HCT116 (cell line): ENCODE results near the gene STK39.

ENCODE experiments used
- EGR1 ChIP-seq: IDR thresholded peaks from 2 replicates; pipeline ENCODE4 v1.6.1; 2012; ENCODE audit warnings: low read depth
- ELF1 ChIP-seq: IDR thresholded peaks from 2 replicates; pipeline ENCODE4 v1.6.1; 2012; ENCODE audit warnings: low read depth, borderline replicate concordance
- EZH2 ChIP-seq: fragments of 200-600 bp; sonication (generic); IDR thresholded peaks from 2 replicates; pipeline ENCODE4 v1.6.1; 2017; ENCODE audit warnings: antibody characterized with exemption, mixed run types
- POLR2A ChIP-seq: IDR thresholded peaks from 2 replicates; pipeline ENCODE4 v1.7.0; 2011; ENCODE audit warnings: borderline replicate concordance; ENCODE audit not compliant: insufficient read depth, insufficient read length; ENCODE audit errors: extremely low read depth
- POLR2AphosphoS5 ChIP-seq: IDR thresholded peaks from 2 replicates; pipeline ENCODE4 v1.6.1; 2011; ENCODE audit warnings: mild to moderate bottlenecking, low read depth, low read length, moderate library complexity
- RAD21 ChIP-seq: IDR thresholded peaks from 2 replicates; pipeline ENCODE4 v1.6.1; 2012; ENCODE audit warnings: low read depth, mild to moderate bottlenecking
- SP1 ChIP-seq: IDR thresholded peaks from 2 replicates; pipeline ENCODE4 v1.6.1; 2012; ENCODE audit warnings: low read depth
- ZFX ChIP-seq: fragments of 450-650 bp; IDR thresholded peaks from 2 replicates; pipeline ENCODE4 v1.6.1; 2017
- TF ChIP-seq, protein P1 (sequence below), 3 experiments: fragments of 200-600 bp in 1 of 3; sonication (generic) in 1 of 3; IDR thresholded peaks in 2 of 3; conservative IDR thresholded peaks in 1 of 3; 2 replicates each; pipeline ENCODE4 v1.5.1; 2012 to 2017; ENCODE audit warnings: low read depth in 2 of 3, low read length in 2 of 3, antibody characterized with exemption in 1 of 3, borderline replicate concordance in 1 of 3, control low read depth in 1 of 3, mild to moderate bottlenecking in 1 of 3, mixed read lengths in 1 of 3, mixed run types in 1 of 3, moderate library complexity in 1 of 3; ENCODE audit not compliant: insufficient read depth in 1 of 3

DNA sequence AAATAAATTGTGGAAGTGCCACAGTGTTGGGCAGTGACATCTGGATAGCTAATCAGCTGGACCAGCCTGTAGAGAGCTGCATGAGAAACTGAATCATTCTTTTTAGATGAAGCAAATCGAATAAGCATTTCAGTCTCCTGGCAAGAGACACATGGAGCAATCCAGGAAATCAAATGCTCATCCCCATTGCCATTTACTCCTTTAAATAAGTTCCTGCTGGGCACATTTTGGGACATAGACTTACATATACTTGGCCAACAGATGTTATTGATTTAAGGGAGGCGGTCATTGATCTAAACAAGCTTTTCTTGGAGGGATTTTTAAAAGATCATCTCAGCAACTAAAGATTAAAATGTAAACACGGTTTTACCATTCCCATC, 307.1 kb downstream of the STK39 start:
- TF ChIP-seq, protein P1, sequence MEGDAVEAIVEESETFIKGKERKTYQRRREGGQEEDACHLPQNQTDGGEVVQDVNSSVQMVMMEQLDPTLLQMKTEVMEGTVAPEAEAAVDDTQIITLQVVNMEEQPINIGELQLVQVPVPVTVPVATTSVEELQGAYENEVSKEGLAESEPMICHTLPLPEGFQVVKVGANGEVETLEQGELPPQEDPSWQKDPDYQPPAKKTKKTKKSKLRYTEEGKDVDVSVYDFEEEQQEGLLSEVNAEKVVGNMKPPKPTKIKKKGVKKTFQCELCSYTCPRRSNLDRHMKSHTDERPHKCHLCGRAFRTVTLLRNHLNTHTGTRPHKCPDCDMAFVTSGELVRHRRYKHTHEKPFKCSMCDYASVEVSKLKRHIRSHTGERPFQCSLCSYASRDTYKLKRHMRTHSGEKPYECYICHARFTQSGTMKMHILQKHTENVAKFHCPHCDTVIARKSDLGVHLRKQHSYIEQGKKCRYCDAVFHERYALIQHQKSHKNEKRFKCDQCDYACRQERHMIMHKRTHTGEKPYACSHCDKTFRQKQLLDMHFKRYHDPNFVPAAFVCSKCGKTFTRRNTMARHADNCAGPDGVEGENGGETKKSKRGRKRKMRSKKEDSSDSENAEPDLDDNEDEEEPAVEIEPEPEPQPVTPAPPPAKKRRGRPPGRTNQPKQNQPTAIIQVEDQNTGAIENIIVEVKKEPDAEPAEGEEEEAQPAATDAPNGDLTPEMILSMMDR (IDR thresholded peaks at IDR 0.05 in 2 of 3, conservative IDR thresholded peaks at IDR 0.05 in 1 of 3; ENCODE audit: borderline replicate concordance in 1 of 3, insufficient read depth in 1 of 3, low read depth in 2 of 3, low read length in 2 of 3) = no peak
- TF ChIP-seq ELF1 (no peak), EZH2 (no peak), RAD21 (no peak), POLR2A (no peak), SP1 (no peak), EGR1 (no peak), POLR2AphosphoS5 (no peak), ZFX (no peak)
